HG02981 (cell line): ENCODE measurements around the gene CLIP4.

Experiments used
- ATAC-seq: cut with Tn5 transposase; IDR thresholded peaks from one replicate; pipeline ENCODE4 v1.9.1; 2021; ENCODE audit warnings: mild to moderate bottlenecking, moderate library complexity; ENCODE audit not compliant: unreplicated experiment

The CLIP4 gene

DNA sequence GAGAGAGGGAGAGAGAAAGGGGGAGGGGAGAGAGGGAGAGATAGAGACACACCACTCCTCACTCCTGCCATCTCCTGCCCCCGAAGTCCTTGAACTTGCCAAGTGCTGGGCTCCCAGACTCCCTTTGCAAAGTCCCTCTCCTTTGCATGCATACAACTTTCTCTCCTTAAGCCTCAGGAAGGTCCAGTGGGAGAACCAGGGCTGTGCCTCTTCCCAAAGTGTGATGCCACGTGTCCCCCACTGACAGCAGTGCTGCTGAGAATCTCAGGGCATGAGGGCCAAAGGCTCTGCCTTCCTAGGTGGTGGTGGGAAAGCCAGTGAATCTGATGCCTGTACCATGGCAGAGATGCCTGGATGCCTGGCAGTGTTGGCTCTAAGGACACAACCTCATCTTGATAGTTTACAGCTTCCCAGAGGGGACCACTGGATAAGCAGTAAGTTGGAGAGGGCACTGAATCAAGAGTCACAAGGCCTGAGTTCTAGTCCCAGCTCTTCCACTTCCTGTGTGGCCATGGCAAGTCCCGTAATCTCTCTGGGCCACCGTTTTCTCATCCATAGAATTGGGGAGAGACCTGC is 103.4 kb downstream of the CLIP4 start:
- no peak for ATAC-seq

DNA sequence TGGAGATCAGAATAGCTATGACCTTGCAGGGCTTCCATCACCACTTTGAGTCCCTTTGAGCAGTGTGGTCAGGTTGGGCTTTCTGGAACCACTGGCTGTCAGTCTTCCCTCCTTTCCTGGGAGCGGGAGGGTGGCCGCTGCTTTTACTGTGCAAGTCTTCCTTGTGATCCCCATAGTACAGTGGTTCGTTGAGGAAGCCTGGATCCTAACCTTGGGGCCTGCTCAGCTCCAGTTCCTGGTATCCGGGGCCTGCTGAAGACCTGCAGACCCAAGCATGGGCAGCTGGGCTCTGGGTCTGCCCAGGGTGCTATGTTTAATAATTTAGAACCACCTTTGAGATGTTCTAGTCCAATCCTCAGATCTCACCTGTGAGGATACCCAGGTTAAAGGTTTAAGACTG is 104.2 kb downstream of the CLIP4 start:
- no peak for ATAC-seq

DNA sequence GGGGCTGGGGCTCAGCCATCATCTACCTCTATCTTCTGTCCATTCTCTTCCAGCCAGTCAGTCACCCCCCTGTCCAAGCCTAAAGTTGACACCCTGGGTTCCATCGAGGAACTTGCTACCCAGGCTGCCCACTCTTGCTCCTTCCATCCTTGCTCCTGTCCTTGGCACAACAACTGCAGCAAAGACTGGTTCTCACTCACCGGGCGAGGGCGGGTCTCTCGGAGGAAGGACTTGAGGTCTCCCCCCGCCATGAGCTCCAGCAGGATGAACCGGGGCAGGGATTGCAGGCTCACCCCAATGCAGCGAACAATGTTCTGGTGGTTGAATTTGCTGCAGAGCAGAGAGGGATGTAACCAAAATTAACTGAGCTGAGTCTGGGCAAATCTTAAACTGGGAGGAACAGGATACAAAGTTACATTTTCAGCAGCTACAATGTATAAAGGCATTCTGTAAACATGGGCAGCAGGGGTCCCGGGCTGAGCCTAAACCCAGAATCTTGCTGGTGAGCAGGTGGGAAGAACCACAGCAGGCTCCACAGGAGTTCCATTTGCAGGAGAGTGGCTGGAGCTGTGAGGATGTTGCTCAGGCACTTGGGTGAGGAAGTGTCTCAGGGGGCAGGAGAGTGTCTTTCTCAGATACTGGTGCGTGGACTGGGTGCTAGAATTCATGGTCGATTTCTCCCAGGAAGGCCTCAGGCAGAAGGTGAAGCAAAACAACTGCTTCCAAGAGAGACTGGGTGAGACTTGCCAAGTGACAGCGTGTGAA is 105.5 kb downstream of the CLIP4 start:
- no peak for ATAC-seq

DNA sequence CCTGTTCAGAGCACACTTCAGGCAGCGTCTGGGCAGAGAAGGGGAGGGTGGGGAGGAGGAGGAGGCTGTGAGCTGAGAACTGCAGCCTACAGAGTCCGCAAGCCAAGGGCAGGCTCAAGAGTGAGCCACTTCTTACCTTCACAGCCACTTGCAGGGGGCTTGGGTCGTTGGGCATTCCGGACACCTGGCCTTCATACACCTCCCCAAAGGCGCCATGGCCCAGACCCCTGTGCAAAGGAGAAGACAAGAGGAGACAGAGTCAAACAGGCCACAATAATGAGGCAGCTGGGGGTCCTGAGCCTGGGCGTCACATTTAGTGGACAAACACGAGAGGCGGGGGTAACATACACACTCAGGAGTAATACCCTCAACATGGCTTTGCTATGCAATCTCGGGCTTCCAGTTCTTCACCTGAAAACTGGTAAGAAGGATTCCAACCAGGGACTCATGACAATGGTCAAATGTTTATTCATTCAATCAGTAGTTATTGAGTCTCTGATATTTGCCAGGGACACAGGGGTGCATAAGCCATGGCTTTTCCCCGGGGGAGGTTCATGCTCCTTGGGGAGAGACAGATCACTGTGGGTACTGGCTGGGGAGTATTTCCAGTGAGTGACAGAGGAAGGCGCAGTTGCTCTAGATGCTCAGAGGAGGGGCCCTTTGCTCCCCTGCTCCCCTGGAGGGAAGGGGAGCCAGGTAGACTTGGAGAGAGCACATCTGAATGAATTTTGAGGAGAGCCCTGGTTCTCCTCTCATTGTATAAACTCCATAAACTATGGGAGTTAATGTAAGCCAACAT is 107.4 kb downstream of the CLIP4 start:
- no peak for ATAC-seq

DNA sequence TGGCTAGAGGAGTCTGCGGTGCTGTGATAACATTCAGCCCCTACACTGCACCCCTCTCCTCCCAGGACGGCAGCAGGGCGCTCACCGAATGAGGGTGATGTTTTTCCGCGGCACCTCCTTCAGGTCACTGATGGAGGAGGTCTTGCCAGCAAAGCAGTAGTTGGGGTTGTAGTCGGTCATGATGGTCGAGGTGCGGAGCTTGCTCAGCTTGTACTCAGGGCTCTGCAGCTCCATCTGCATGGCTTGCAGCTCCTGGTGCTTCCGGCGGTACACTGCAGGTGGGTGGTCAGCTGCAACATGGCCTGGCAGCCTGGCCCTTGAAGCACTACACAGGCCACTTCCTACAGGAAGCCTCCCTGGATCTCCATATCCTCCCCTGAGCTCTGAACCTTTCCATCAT is 108.0 kb downstream of the CLIP4 start:
- ATAC-seq = no peak

DNA sequence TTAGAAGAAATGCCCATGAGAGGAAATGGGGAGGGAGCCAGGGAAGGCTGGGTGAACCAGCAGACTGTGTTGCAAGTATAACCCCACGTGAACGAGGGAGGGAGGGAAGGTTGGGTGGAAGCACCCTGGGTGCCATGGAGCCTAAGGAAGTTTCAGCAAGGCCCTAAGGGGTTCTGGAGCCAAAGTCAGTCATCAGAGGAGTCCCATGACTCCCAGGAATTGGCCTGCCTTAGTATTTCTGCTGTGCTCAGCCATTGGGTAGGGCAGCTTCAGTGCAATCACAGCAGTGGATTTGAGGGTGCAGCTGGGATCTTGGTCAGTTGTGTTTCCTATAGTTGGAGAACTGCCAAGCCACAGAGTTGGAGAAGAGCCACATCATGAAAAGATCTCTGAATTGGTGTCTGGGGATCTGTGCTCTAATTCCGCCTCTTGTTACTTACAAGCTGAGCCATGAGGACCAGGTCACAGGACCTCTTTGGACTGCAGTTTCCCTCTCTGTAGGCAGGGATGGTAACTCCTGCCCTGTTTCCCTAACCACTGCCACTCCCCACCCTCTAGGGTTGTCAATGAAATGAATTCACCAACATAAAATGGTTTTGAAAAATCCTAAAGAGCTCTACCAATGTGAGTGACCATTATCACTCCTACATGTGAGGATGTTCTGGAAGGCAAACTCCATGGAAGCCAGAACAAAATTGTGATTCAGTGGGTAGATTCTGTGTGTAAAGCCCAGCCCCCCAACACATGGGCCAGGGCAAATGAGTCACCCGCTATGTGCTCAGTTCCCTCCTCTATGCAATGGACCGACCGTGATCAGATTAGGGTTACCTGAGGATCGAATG is 108.9 kb downstream of the CLIP4 start:
- no peak for ATAC-seq

DNA sequence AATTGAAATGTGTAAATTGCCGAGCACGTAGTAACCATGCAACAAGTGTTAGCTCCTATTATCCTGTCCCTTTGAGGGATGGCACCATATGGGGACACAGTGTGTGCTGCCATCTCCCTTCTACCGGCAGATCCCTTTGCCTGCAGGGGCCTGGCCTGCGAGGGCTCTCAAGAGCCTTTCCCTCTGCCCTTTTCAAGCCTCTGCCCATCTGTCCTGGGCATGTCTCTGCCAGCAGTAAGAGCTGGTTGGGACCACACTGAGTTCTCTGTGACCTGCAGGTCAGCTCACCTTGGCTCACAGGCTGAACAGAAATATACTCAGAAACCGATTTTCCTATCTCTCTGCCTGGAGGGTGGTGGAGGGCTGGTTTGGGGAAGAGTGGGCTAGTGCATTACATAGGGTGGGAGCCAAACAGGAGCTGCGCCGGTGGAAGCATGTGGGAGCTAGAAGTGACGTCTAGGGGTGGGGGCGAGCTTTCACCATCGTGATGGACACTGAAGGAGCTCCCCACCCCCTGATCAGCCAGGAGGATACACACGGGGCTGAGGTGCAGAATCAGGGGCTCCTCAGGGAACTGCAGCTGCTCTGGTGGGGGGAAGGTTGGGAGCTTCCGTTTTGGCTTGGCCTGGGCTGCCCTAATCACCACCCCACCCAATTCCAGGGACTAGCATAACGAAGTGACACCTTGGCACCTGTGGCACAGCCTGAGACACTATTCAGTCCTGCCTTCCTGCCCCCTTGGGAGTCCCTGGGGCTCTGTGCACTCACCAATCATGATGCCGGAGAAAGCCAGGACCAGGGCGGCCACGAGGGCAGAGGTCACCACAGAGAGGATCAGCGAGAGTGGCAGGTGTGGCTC is 109.7 kb downstream of the CLIP4 start:
- no peak for ATAC-seq

DNA sequence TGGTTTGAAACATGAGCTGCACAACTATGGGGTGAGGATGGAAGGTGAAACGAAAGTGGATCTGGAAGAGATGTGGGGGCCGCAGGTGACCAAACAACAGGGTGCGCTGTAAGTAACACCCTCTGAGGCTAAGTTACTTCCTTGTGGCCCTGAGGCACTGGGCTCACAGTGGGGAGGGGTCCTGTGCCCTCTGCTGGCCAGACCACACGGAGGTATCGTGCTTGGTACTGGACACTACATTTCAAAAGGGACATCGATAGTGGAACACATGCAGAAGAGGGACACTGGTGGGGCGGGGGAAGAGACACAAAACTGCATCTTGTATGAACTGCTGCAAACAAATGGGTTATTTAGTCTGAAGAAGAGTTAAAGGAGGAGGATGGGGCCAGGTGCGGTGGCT is 110.6 kb downstream of the CLIP4 start:
- no peak for ATAC-seq

DNA sequence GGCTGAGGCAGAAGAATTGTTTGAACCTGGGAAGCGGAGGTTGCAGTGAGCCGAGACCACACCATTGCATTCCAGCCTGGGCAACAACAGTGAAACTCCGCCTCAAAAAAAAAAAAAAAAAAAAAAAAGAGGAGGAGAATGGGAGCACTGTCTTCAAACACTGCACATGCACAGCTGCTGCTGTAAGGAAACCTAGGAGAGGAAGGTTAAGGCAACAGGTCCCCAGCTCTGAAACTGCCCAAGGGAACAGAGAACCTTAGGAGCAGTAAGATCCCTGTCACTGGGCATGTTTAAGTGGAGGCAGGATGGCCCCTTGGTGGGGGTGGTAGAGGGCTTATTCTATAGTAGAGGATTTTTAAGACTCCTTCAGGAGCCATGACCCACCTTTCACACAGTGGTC is 111.2 kb downstream of the CLIP4 start:
- no peak for ATAC-seq

DNA sequence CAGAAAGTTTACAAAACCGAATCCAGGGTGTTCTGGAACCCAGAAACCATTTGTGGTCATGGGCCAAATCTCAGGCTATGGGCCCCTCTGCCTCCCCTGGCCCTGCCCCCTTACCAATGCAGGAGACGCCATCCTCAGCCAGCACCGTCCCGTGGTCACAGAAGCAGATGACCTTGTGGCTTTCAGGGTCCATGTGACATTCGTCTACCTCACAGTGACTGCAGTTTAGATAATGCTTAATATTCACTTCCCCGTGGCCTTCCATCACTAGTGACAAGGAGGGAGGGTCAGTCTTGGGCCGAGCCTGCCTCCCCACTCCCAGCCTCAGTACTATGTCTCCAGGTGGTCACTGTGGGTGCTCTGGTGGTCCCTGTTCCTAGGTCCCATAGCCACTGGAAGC is 111.6 kb downstream of the CLIP4 start:
- no peak for ATAC-seq

DNA sequence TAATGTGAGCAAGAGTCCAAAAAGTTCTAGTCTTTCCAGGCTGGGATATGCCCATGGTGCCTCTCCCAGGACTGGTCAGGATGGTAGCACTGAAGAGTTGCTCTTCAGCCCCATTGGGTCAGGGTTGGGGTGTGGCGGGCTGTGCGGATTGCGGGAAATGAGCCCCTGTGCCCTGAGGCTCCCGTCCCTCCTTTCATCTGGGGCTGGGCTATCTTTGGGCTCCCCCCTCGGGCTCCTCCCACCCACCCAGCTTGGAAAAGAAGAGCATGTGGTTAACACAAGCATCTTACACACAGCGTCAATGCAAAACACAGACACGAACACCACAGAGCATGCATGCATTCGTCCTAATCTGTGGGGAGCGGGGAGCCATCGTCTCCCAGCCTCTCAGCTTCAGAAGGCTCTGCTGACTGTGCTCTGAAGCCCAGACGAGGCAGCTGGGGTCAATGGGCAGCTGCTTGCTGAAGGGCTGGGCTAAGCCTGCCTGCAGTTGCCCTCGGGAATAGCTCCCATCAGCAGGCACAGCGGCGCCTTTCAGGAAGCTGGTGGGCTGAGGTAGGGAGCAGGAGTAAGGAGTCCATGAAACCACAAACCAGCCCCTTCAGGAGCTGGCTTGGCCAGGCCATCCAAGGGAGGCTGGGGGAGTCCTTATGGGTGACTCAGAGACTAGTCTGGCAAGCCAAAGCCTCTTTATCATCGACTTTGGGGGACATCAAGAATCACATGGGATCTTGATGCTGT is 112.9 kb downstream of the CLIP4 start:
- no peak for ATAC-seq

DNA sequence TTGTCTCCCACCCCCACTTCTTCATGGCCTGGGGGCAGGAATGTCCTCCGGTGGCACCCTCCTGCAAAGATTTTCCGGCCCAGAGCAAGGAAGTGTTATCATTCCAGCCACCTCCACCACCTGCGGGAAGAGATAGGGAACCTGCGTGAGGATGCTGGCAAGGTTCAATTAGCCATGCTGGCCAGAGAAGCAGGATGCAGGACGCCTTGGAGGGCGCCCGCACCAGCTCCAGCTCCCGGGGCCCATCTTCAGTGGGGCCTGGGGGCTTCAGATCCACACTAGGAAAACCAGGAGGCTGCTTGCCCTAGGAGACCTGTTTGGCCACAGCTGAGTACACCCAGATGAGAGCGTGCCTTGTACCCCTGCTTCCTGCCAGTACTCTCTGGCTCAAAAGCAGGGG is 113.7 kb downstream of the CLIP4 start:
- ATAC-seq = no peak

DNA sequence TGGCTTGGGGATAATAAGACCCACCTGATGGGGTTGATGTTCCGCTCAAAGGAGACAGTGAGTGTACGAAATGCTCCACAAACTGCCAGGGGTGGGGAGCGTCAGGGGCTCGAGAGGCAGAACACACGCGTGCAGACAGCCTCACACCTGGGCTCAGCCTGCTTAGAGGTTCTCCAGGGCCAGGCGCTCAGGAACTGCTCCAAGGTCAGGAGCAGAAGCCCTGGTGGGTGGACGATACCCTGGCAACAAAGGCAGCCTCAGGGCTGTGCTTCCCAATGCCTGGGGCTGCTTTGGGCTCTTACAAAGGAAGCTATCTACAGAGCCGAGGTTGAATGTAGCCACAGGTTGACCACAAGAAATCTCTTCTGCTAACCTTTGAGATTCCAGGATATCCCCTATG is 114.4 kb downstream of the CLIP4 start:
- no peak for ATAC-seq

DNA sequence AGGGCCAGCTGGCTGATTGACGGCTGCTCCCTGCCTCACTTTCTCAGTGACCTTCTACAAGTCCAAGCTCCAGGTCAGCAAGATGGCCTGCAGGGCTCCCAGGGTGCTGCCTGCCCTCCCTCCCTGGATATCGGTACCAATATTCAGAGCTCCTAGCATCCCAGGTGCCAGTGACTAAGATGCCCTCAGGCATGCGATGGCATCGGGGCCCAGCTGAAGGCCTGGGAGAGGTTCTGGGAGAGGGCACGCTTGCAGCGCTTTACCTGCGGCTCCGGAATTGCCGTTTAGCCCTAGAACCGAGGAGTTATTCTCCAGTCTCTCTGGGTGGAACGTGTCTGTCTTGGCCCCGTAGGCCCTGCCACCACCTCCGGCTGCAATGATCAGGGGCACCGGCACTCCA is 116.8 kb downstream of the CLIP4 start:
- ATAC-seq = no peak

DNA sequence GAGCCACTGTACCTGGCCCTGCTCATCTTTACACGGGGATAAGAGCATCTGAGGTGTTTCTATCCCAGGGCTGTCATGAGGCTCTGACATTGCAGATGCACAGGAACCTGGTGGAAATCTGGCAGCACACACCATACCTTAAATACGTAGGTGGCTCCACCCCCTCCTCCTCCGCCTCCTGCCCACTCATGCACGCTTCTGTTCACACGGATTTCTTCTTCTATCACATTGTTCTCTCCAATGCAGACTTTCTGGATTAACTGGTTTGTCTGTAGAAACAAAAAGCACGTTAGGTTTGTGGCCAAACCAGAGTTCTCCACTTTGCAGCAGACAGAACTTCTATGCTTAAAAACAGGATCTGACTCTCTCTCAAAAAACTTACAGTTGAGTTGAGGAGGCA is 118.2 kb downstream of the CLIP4 start:
- no peak for ATAC-seq

DNA sequence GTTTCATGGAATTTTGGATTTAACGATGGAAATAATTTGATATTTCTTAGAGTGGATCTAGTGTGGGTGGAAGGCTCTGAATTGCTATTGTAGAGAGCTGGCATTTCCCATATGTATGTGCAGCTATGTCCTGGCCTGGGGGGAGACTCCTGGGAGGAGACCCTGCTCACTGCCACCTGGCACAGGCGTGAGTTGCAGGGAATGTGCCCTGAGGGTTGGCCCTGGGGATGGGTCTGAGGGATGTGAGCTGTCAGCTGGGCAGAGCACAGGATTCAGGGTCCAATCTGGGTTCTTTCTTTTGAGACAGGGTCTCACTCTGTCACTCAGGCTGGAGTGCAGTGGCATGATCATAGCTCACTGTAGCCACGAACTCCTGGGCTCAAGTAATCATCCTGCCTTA is 120.2 kb downstream of the CLIP4 start:
- ATAC-seq = no peak

DNA sequence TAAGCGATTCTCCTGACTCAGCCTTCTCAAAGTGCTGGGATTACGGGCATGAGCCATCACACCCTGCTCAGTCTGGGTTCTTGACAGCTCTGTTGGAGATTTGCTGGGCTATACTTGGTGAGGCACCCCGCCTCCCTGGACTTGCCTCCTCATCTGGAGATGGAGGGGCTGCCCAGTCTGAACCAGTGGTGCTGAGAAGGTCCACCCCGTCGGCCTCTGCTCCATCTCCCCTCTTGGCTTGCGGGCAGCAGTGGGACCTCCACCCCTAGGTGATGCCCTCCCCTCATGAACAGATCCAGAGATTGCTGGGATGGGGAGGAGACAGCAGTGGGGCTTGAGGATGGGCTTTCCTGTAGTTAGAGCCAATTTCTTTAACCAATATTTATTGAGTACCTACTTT is 120.9 kb downstream of the CLIP4 start:
- ATAC-seq = no peak

DNA sequence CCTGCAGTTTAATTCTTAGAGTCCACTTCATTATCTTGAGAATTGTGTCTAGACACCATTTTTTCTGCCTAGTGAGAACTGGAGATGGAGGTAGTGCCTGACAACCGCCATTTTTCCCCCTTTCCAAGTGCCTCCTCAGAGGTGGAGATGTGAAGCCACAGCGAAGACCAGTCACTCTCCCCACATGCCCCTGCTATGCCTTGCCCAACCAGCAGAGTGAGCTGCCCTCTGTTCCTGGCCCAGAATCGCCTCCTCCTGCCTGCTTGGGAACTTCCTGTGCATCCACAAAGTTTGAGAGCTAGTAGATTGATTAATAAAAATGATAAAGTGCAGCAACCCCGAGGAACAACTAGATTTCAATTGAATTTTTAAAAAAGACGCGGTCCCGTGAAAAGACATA is 123.3 kb downstream of the CLIP4 start:
- ATAC-seq = no peak
